Medulla oblongata (tissue), 1 donor: ENCODE measurements around the gene MRPL47.
A peak's percentile ranks its signal among the peaks of the same experiment; 100 is the strongest.
"Not testable (repeated sequence)": the region's sequence is repeated elsewhere in the genome, so short reads cannot be mapped to it uniquely, and the experiment has no call there.

Experiments
- DNase-seq: peaks from one replicate; pipeline ENCODE4 v3.0.0-alpha.2; 2015; ENCODE audit errors: extremely low spot score

The MRPL47 gene

GRCh38 chr3:179604321-179605078 lies at the start of gene MRPL47, which contains the start of gene NDUFB5:
MRPL47 (minus strand) TSS chr3:179604638; CDS start chr3:179604624, 14 bp downstream.
NDUFB5 (plus strand) TSS chr3:179604794; CDS start chr3:179604816, 22 bp downstream.
- peak; percentile 99 for DNase-seq

- DNase-seq, result peak; percentile 76
Observed at GRCh38 chr3:179653096-179653797, 48.8 kb upstream of the MRPL47 start.

GRCh38 chr3:179652447-179653095 lies 48.1 kb upstream of the MRPL47 start, which contains the start of gene USP13:
USP13 (plus strand) TSS chr3:179653040; CDS start chr3:179653226, 186 bp downstream.
- DNase-seq, result peak; percentile 82

- DNase-seq, result peak; percentile 43
Observed at GRCh38 chr3:179651687-179652446, 47.4 kb upstream of the MRPL47 start.

- DNase-seq, result no peak
Observed at GRCh38 chr3:179646177-179646576, 41.7 kb upstream of the MRPL47 start.

- DNase-seq, result not testable (repeated sequence)
Observed at GRCh38 chr3:179643837-179644236, 39.4 kb upstream of the MRPL47 start.

- no peak for DNase-seq
Observed at GRCh38 chr3:179642871-179643270, 38.4 kb upstream of the MRPL47 start.

- no peak for DNase-seq
Observed at GRCh38 chr3:179640469-179640868, 36.0 kb upstream of the MRPL47 start.

GRCh38 chr3:179630753-179631451 lies 26.5 kb upstream of the MRPL47 start:
- DNase-seq, result no peak

- no peak for DNase-seq
Observed at GRCh38 chr3:179624451-179624850, 20.0 kb upstream of the MRPL47 start.

- no peak for DNase-seq
Observed at GRCh38 chr3:179622023-179622422, 17.6 kb upstream of the MRPL47 start.

- no peak for DNase-seq
Observed at GRCh38 chr3:179615458-179616173, 11.2 kb upstream of the MRPL47 start.

GRCh38 chr3:179613807-179614206 lies 9.4 kb upstream of the MRPL47 start:
- no peak for DNase-seq

- DNase-seq, result no peak
Observed at GRCh38 chr3:179610066-179610465, 5.6 kb upstream of the MRPL47 start.

- DNase-seq, result no peak
Observed at GRCh38 chr3:179608931-179609720, 4.7 kb upstream of the MRPL47 start.

- DNase-seq, result no peak
Observed at GRCh38 chr3:179606534-179607085, 2.2 kb upstream of the MRPL47 start.

- no peak for DNase-seq
Observed at GRCh38 chr3:179603831-179604230, 607 bp downstream of the MRPL47 start.

- DNase-seq, result no peak
Observed at GRCh38 chr3:179603321-179603720, 1.1 kb downstream of the MRPL47 start.

- DNase-seq, result no peak
Observed at GRCh38 chr3:179599531-179599930, 4.9 kb downstream of the MRPL47 start.
